GM19467 (cell line): ENCODE data around the gene EPG5.

Experiments
- ATAC-seq: cut with Tn5 transposase; IDR thresholded peaks from one replicate; pipeline ENCODE4 v1.9.1; 2021; ENCODE audit warnings: mild to moderate bottlenecking, moderate library complexity; ENCODE audit not compliant: unreplicated experiment

The EPG5 gene

DNA sequence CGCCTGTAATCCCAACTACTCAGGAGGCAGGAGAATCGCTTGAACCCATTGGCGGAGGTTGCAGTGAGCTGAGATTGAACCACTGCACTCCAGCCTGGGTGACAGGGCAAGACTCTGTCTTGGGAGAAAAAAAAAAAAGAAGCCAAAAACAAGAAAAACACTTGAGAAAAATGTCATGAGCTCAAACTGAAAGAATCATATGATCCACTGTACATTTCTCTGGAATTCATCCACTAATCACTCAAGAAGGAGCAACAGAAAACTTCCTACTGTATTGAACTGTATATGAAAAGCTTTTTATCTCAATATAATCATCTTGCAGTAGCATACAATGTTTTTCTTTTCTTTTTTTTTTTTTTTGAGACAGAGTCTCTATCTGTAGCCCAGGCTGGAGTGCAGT, 40.4 kb downstream of the EPG5 start:
- no peak for ATAC-seq

DNA sequence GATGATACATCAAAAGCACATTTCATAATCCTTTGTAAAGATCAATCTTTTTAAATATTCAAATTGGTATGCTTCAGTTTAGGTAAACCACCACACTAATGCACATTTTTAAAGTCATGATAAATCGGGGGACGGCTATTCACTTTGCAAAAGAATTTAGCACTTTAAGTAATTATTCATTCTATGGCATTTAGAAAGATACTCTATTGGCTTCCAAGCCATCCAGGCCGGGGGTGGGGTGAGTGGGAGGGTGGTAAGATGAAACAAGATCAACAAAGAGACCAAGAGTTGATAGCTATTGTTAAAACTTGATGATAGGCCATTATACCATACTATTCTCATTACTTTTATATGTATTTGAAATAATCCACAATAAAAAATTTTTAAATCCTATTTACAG, 41.0 kb downstream of the EPG5 start:
- no peak for ATAC-seq

DNA sequence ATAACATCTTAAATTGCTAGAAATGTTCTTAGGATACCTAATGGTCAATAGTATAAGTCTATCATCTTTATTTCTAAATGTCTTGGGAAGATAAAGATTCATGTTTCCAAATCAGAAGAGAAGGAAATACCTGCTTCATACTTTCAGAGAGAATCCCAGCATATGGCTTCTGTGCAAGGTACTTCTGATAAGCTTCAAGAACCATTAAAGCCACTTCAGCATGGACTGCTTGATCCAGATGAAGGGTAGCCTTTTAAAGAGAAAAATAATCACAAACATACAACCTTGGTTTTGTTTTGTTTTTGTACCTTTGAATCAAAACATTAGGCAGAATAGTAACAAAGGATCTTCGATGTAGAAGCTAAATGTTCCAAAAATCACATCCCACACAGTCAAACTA, 44.0 kb downstream of the EPG5 start:
- ATAC-seq = no peak

DNA sequence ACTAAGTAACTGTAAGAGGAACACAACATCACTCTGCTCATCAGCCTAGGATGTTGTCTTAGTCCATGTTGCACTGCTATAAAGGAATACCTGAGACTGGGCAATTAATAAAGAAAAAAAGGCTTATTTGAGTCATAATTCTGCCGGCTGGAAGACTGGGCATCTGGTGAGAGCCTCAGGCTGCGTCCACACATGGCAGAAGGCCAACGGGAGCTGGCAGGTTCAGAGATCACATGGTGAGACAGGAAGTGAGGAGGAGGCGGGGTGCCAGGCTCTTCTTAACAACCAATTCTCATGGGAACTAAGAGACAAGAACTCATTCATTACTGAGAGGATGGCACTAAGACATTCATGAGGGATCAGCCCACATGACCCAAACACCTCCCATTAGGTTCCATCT, 46.8 kb downstream of the EPG5 start:
- no peak for ATAC-seq

DNA sequence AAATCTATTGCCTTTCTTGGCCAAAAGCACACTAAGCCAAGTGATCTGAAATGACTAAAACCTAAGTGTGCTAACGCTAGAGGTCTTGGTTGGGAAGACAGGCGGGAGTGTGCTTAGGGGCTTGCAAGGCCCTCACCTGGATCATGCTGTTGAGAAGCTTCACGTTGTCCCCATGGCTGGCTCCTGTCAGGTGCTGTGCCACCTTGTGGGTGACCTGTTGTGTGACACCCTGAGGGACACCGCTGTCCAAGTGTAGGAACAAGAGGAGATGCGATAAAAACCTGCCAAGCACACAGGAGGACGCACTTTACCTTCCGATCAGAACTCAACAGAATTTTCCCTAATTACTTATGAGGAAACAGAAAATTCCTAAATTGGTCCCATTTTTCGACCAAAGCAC, 50.8 kb downstream of the EPG5 start:
- no peak for ATAC-seq

DNA sequence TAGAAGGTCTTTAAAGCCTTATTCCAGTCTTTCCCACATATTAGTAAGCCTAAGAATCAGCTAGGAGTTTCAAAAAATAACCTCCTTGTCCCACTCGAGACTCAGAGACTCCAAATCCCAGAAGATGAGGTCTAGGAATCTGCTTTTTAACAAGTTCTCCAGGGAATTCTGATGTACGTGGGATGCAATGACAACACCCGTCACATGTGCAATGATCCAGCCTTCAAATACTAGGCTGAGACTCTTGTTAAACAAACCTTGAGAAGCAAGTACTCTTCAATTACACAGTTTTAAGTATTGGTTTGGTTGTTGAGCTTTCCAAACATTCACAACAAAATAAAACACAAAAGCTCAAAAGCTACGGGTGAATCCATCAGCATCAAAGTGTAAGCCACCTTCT, 53.9 kb downstream of the EPG5 start:
- ATAC-seq = no peak

DNA sequence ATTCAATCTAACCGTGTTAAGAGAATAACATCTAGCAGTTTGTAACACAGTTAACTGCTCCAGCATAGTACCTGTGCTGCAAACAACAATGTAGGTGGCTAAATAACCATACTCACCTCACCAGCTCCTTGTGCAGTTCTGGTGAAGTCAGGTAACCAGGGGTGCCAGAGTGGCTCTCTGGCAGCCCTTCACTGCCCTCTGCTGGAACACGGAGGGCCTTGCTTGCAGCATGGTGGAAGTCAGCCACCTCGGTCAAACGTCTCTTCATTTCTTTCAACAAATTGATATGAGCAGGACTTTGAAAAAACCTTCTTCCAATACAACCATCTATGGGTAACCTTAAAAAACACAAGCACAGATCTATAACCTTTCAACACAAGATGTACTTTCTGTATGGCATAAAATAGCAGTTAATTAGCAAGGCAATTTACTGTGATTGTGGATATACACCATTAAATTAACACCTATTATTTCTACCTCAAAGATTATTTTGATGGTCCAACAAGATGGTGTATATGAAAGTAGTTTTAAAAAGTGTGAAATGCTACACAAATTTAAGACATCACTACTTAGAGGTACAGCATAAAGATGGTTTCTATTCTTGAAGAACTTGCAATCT, 56.6 kb downstream of the EPG5 start:
- peak; percentile 82 for ATAC-seq

DNA sequence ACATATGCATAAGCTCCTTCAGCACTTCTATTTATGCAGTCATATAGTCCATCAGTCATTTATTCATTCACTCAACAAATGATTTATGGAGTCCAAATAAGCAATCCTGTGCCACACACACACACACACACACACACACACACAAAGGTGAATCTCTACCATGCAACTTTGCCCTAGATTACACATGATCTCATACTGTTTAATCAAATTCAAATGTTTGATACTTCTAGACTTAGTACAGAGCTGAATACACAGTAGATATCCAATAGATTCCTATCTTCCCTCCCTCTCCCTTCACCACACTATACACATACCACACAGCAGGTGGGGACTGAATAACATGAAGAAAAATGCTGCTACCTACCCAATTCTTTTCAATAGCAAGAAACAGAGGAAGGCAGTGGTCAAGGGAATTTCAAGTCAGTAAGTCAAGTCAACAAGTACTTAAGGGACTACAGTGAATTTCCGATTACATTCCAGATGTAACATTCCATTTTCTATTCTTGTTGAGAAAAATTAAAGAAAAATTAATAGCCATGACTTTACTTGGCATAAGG, 65.4 kb downstream of the EPG5 start:
- ATAC-seq = no peak

DNA sequence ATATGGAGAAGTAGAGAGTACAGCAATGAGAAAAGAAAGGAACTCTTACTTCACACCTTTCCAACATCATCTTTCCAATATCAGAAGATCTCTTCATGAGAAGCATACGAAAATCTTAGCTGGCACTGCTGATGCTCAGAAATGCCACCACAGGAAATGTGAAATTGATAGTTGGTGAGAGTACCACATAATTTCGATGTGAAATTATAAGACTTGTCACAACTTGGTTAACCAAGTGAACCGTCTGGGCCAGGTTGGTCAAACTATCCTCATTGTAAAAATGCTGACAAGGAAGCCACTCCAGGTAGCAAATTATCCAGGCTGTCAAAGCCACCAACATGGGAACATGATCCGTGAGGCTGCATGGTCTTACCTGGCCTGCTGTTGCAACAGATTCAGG, 66.5 kb downstream of the EPG5 start:
- no peak for ATAC-seq

DNA sequence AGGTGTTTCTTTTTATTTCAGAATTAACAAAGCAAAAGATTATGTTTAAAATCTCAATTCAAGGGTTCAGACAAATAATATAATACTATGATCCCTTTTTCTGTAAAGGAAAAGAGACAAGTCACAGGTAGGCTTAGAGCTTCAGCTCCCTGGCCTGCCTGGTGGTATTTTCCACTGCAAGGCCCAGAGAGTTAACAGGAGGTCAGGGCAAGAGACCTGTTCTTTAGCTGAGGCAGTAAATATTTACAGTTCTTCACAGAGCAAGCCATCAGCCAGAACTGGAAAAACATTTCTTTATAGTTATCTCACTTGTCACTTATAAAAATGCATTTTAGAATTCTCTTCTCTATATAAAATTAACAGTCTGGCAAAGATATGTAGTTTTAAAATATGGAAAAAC, 70.1 kb downstream of the EPG5 start:
- no peak for ATAC-seq

DNA sequence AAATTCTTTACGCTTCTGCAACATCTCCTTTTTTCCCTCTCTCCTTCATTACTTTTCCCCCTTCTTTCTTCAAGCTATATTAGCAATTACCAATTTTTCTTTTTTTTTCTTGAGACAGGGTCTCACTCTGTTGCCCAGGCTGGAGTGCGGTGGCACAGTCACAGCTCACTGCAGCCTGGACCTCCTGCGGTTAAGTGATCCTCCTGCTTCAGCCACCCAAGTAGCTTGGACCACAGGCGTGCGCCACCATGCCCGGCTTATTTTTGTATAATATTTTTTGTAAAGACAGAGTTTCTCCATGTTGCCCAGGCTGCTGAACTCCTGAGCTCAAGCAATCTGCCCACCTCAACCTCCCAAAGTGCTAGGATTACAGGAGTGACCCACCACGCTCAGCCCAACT, 70.7 kb downstream of the EPG5 start:
- ATAC-seq = no peak

DNA sequence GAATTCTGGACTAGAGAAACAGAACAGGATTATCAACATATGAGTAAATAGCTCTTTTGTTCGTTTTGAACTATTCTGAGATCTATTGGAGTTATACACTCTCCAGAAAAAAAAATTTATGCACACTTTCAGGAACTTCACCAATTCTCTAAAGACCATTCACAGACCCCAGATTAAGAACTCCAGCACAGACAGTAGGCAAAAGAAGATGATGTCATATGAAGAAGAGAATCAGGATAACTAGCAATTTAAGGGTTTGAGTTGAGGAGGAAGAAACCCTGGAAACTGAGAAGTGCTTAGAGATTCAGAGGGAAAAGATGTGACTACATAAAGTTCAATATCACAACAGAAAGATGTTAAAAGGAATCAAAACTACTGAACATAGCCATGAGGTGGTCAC, 71.8 kb downstream of the EPG5 start:
- ATAC-seq = no peak

DNA sequence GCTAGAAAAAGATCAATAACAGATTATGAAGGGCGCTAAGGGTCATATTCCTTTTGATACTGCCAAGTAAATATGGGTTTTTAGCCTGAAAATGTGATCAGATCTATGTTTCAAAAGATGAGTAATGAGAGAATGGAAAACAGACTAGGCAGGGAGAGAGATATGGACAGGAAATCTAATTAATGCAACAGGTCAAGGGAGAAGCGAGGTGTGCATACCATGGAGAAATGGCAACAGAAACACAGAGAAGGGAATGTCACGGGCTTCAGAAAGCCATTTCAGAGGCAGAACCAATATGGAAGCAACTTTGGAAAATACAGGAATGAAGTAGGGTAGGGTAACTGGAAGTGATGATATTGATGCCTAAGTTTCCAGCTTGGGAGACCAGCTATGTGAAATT, 72.3 kb downstream of the EPG5 start:
- no peak for ATAC-seq

DNA sequence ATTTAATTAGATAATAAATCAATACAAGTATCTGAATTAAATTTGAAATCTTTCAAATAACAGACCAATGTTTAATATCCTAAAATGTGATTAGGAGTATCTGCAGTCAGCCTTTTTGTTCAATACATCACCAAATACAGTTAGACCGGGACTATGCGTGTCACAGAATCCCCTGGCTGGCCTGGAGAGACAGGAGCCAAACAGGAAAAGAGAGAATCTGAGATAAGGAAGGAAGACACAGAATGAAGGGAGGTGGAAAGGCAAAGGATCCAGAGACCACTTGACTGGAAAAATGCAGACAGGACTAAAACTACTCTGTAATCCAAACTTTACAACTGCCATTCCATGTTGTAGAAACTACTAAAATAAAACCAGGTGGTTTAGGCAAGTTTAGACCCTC, 75.3 kb downstream of the EPG5 start:
- no peak for ATAC-seq

DNA sequence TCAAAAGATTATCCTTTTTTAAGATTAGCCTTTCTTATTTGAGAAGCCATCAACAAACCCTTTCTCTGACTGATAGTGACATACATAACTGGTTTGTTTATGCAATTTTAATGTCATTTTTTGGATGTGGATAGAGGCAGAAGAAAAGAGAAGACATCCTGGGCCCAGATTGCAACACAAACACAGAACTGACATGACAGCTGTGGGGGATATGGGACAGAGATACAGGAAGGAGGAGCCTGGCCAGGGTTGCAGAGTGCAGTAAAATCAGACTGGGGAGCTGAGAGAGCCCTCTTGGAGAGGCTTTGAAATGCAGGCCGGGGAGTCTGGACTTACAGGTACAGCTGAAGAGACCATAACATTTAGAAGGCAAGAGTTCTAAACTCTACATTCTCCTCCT, 76.5 kb downstream of the EPG5 start:
- ATAC-seq = no peak

DNA sequence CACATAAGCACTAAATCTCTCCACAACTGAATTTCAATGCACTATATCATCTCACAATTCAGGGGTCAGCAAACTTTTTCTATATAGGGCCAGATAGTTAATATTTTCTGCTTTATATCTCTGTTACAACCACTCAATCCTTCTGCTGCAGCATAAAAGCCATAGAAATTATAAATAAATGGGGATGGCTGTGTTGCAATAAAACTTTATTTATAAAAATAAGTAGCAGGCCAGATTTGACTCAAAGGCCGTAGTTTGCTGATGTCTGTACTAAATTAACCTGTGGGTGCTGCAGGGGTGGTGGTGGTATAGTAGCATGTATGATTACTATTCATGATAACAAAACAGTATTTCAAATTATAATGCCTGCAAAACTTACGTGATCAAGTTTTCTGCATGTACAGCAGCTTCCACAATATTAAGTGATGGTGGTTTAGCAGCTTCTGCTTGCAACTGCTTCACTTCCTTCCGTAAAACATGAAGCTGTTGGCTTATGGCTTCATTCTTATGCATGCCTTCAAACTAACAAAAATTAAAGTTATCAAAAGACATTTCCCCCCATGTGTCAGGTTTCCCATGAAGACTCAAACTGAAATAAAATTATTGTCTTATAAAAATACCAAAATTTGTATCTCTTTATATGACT, 77.6 kb downstream of the EPG5 start:
- no peak for ATAC-seq

DNA sequence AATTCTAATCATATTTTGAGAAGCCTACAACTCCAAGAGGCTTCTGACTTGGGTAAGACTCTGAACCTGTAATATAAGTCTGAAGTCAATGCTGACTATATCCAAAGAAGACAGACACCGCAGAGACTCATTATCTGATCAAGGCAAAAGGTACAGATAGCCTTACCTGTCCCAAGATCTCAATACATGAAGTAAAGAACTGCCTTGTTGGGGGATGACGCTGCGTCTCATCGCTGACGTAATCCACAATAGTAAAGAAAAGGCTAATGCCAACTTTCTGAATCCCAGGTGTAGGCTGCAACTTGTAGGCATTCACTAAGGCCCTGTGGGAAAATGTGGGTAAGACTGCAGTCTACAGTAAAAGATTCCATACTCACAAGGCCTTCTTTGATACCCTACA, 79.5 kb downstream of the EPG5 start:
- no peak for ATAC-seq

DNA sequence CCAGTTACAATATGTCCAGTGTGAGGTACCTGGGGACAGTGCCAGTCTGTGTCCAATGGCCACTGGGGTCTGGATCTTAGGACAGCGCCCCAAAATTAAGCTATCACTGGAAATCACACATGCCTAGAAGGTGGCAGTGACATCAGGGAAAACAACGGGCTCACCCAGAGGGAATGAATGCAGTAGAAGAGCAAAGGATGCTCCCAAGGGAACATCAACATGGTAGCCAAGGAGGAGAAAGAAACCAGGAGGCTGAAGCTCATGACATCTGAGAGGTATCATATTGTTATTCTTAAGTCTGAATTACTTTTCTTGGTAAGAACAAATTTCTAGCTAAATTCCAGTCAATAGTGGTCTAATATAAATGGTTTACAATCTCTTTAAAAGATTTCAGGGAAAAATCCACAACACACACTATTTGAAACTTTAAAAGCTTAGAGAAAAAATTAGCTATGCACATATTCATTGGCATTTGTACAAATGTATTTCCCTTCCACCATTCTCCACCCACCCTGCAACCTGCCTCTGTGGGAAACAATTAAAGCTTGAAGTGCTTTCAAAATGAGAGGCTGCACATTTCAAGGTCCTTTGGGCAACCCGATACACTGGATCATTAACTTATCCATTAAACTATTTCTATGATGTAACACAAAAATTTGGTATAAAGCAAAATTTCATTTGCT, 86.1 kb downstream of the EPG5 start:
- ATAC-seq = no peak

DNA sequence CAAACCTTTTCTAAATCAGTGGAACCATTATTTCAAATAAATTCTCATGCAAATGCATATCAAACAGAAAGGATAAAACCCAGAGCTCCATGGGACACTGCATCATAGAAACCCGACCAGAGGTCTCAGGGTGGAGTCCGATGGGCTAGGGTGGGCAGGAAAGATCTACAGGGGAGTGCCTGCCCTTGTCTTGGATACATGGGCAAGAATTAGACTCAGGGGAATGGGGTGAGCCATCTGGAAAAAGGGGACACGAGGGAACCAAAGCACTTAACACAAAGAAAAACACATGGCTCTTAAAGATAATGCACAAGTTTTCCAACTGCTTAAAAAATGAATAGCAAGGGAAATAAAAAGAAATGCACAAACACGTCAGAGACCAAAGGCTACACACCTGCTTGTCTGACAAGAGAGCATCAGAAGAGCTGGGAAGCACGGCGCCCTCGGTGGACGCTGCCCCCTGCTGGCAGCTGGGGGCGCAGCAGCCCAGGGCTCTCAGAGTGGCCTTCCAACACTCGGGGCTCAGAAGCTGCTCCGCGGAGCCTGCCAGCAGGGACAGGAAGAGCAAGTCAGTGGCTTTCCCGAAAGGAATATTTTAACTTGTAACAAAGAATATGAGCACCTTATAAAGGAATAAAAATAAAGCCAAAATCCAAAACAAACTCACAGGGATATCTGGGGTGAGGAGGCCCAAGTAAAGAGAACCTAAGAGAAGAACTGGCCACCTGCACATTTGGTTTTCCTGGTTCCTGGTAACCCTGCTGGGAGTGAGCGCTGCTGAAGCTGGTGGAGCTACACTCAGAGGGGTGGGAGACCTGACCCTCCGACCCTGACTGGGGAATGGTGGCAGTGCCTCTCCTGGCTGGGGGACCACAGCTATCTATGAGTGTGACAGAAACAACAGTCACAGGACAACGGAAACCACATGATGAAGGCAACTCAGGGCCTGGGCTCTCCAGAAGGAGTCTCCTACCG, 87.2 kb downstream of the EPG5 start:
- no peak for ATAC-seq

DNA sequence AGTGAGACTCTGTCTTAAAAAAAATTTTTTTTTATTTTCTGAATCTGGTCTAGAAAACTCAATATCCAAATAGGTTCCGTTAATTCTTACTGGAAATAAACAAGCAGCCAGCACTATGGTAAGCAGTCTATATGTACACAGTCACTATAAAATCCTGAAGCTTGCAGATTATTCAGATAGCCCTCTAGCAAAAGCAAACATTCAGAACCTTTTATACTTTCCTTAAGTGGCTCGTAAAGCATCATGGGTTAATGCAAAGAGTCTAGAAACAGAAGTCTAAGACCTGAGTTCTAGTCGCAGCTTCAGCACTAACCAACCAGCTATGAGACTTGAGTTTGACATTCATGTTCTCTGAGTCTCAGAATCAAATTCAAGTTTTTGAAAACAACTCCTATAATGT, 89.7 kb downstream of the EPG5 start:
- no peak for ATAC-seq

DNA sequence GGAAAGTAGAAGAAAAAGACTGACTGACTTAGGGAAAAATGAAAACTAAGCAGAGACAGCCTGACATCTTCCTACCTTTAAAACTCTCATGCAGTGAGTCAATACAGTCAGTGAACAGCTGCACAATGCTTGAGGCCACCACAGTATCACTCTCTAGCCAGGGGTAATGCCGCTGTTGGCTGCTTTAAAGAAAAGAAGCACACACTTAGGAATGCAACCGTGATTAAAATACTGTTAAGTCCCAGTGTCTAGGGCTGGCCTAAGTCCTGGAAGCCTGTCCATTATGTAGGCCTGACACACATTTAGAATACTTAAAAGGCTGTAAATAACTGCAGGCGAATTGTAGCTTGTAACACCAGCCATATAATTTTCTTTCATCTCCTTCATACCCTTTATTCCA, 91.0 kb downstream of the EPG5 start:
- ATAC-seq = no peak
